Astrocyte (in vitro differentiated cells and primary cell): Measurements from ENCODE around the gene ITGAE.

ENCODE experiments used
- EZH2 ChIP-seq: IDR thresholded peaks from 2 replicates; pipeline ENCODE4 v1.6.1; 2012; ENCODE audit warnings: mild to moderate bottlenecking, low read length, inconsistent platforms; ENCODE audit not compliant: insufficient read depth
- TF ChIP-seq, protein P1 (sequence below): IDR thresholded peaks from 2 replicates; pipeline ENCODE4 v1.5.1; 2011; ENCODE audit warnings: low read depth, mild to moderate bottlenecking, inconsistent platforms, low read length, moderate library complexity; ENCODE audit not compliant: insufficient read depth

DNA sequence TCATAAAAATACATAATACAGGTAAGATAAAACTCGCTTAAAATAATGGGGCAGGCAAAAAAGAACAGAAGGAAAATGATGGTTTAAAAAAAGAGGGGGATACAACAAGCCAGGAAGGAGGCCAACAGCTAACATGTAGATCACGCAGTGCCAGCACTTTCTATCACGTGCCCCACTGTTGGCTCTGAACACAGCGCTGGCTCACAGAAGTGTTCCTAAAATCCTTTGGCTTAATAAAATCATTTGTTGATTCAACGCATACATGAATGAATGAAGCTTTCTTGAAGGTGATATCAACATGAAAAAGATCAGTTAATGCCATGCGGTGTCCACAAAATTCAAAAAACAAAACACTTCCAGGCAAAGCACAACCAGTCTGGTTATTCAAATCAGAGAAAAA is 8.5 kb downstream of the ITGAE start:
- TF ChIP-seq, protein P1, sequence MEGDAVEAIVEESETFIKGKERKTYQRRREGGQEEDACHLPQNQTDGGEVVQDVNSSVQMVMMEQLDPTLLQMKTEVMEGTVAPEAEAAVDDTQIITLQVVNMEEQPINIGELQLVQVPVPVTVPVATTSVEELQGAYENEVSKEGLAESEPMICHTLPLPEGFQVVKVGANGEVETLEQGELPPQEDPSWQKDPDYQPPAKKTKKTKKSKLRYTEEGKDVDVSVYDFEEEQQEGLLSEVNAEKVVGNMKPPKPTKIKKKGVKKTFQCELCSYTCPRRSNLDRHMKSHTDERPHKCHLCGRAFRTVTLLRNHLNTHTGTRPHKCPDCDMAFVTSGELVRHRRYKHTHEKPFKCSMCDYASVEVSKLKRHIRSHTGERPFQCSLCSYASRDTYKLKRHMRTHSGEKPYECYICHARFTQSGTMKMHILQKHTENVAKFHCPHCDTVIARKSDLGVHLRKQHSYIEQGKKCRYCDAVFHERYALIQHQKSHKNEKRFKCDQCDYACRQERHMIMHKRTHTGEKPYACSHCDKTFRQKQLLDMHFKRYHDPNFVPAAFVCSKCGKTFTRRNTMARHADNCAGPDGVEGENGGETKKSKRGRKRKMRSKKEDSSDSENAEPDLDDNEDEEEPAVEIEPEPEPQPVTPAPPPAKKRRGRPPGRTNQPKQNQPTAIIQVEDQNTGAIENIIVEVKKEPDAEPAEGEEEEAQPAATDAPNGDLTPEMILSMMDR, result no peak
- no peak for TF ChIP-seq EZH2
